BLaER1 (cell line): Measurements from ENCODE around the gene SMARCA2.

Source experiments
- H3K27ac ChIP-seq: shearing (Covaris generic); formaldehyde crosslinking; 2 replicates; pipeline ENCODE4 v1.8.1; 2022
- H3K27me3 ChIP-seq: shearing (Covaris generic); formaldehyde crosslinking; 2 replicates; pipeline ENCODE4 v1.8.1; 2022
- H3K36me3 ChIP-seq: shearing (Covaris generic); formaldehyde crosslinking; 2 replicates; pipeline ENCODE4 v1.8.1; 2022
- H3K4me1 ChIP-seq: shearing (Covaris generic); formaldehyde crosslinking; 2 replicates; pipeline ENCODE4 v1.8.1; 2022
- H3K4me2 ChIP-seq: shearing (Covaris generic); formaldehyde crosslinking; 2 replicates; pipeline ENCODE4 v1.8.1; 2022
- H3K4me3 ChIP-seq: shearing (Covaris generic); formaldehyde crosslinking; 2 replicates; pipeline ENCODE4 v1.8.1; 2022
- H3K9ac ChIP-seq: shearing (Covaris generic); formaldehyde crosslinking; 2 replicates; pipeline ENCODE4 v1.8.1; 2022
- H3K9me3 ChIP-seq: shearing (Covaris generic); formaldehyde crosslinking; 2 replicates; pipeline ENCODE4 v1.8.1; 2022
- H4K20me1 ChIP-seq: shearing (Covaris generic); formaldehyde crosslinking; 2 replicates; pipeline ENCODE4 v1.8.1; 2022
- Cebpa-rat ChIP-seq: shearing (Covaris generic); IDR thresholded peaks from 2 replicates; pipeline ENCODE4 v1.8.1; 2022

SMARCA2 gene

DNA sequence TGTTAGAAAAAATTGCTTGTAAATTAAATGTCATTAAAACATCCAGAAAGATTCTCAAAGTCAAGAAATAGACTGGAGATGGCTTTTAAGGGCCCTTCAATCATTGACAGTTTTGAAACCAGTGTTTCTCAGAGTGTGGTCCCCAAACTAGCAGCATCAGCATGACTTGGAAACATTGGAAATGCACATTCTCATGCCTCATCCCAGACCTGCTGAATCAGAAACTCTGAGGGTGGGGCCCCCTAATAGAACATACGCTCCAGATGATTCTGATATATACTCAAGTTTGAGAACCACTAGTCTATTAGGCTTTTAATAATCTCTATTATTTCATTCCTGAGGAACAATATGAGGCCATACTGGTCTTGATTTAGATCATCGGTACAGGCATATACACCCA, 181.6 kb downstream of the SMARCA2 start:
- TF ChIP-seq Cebpa-rat, result no peak
- Histone ChIP-seq H3K36me3 (peaks cover 85% of the 10 kb centered on the region), H3K4me3 (no peak overlapping the region), H3K27ac (no peak overlapping the region), H3K4me1 (peaks cover 6% of the 10 kb centered on the region; the same call in 1 of the 2 replicates), H4K20me1 (no peaks in the 10 kb centered on the region), H3K9me3 (peaks cover 33% of the 10 kb centered on the region), H3K4me2 (no peak overlapping the region), H3K27me3 (no peaks in the 10 kb centered on the region), H3K9ac (no peak overlapping the region)

DNA sequence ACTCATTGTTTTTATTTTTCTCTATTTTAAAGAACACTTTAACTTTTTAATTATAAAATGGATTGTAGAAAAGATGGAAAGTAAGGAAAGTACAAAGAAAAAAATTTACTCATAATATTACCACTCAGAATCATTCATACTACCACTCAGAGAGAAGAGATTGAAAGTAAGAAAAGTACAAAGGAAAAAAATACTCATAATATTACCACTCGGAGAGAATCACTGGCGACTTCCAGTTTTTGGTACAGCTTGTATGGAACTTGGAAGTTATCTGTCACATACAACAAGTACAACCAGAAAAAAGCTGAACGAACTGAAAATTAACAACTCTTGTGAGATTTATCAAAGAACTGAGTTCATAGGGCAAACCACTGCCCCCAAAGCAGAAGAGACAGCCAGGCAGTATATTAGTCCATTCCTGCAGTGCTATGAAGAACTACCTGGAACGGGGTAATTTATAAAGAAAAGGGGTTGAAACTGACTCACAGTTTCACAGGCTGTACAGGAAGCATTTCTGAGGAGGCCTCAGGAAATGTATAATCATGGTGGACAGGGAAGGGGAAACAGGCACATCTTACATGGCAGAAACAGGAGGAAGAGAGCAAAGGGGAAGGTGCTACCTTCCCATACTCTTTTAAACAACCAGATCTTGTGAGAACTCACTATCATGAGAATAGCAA, 183.9 kb downstream of the SMARCA2 start:
- Histone ChIP-seq H3K27me3 (no peaks in the 10 kb centered on the region), H3K4me1 (peaks cover 7% of the 10 kb centered on the region; the same call in 1 of the 2 replicates), H3K9ac (no peak overlapping the region), H3K36me3 (peaks cover 68% of the 10 kb centered on the region), H3K4me3 (no peak overlapping the region), H3K27ac (no peak overlapping the region), H3K4me2 (no peak overlapping the region), H3K9me3 (peaks cover 41% of the 10 kb centered on the region), H4K20me1 (no peaks in the 10 kb centered on the region)
- TF ChIP-seq Cebpa-rat, result no peak

DNA sequence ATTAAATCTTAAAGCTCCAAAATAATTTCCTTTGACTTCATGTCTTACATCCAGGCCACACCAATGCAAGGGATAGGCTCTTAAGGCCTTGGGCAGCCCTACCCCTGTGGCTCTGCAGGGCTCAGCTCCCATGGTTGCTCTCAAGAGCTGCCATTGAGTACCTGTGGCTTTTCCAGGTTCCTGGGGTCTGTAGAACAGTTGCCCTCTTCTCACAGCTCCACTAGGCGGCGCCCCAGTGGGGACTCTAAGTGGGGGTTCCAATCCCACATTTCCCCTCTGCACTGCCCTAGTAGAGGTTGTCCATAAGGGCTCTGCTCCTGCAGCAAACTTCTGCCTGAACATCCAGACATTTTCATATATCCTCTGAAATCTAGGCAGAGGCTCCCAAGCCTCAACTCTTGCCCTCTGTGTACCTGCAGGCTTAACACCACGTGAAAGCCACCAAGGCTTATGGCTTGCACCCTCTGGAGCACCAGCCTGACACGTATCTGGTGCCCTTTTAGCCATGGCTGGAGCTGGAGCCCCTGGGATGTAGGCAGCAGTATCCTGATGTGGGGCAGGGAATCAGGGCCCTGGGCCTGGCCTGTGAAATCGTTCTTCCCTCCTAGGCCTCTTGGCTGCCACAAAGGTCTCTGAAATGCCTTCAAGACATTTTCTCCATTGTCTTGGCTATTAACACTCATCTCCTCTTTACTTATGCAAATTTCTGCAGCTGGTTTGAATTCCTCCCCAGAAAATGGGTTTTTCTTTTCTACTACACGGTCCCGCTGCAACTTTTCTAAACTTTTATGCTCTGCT, 185.1 kb downstream of the SMARCA2 start:
- Histone ChIP-seq H3K9ac (no peak overlapping the region), H3K9me3 (peaks cover 41% of the 10 kb centered on the region)

DNA sequence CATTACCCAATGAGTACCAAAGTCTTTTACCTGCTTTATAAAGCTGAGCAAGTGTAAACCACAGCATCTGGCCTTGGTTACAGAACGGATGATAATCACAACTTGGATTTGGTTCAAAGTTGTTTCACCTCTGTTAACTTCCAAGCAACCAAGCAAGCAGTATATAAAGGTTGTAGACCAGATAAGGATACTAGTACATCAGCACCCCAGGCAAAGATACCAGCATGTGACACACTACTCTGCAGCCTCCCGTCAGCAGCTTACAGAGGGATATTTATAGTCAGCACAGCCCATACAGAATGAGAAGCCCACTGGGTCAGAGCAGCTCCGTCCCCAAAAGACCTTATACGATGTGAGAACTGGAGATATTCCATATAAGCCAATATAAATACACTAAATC, 193.3 kb downstream of the SMARCA2 start:
- Histone ChIP-seq H3K27ac (no peak overlapping the region), H4K20me1 (no peaks in the 10 kb centered on the region), H3K36me3 (no peaks in the 10 kb centered on the region), H3K27me3 (no peaks in the 10 kb centered on the region), H3K9me3 (no peaks in the 10 kb centered on the region), H3K4me3 (no peak overlapping the region), H3K4me2 (no peak overlapping the region), H3K4me1 (0 out of 2 replicates have a peak, but pooled peaks cover 8% of the 10 kb centered on the region), H3K9ac (no peak overlapping the region)
- no peak for TF ChIP-seq Cebpa-rat

More for the DNA sequence above, 185.1 kb downstream of the SMARCA2 start:
- Histone ChIP-seq H3K4me2 (no peak overlapping the region), H3K4me1 (peaks cover 7% of the 10 kb centered on the region; the same call in 1 of the 2 replicates), H3K27ac (no peak overlapping the region), H3K4me3 (0 out of 2 replicates have a peak overlapping the region, but pooled peaks have one; percentile 23), H3K36me3 (peaks cover 57% of the 10 kb centered on the region), H3K27me3 (no peaks in the 10 kb centered on the region), H4K20me1 (no peaks in the 10 kb centered on the region)
- TF ChIP-seq Cebpa-rat, result no peak

DNA sequence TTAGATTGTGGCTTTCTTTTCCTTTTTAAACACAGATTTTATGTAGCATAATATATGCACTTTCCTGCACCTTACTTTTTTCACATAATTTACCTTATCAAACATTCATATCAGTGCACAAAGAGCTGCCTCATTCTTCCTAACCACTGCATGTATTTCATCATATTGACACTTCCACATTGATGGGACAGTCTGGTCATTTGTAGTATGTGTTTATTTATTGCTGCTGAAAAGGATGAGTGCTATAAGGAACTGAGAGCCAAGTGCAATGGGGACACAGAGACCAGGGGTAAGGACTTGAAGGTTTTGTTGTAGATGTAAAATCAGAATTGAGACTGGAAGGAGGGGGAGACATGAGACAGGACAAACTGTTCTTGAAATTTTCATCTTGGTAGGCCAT, 193.8 kb downstream of the SMARCA2 start:
- H3K27ac ChIP-seq, result no peak overlapping the region
- no peak for TF ChIP-seq Cebpa-rat
- H4K20me1 ChIP-seq, result no peaks in the 10 kb centered on the region
- no peak overlapping the region for H3K4me3 ChIP-seq
- H3K27me3 ChIP-seq, result no peaks in the 10 kb centered on the region
- 0 out of 2 replicates have a peak, but pooled peaks cover 8% of the 10 kb centered on the region for H3K4me1 ChIP-seq
- H3K9me3 ChIP-seq, result no peaks in the 10 kb centered on the region
- no peak overlapping the region for H3K4me2 ChIP-seq
- no peaks in the 10 kb centered on the region for H3K36me3 ChIP-seq
- H3K9ac ChIP-seq, result no peak overlapping the region

DNA sequence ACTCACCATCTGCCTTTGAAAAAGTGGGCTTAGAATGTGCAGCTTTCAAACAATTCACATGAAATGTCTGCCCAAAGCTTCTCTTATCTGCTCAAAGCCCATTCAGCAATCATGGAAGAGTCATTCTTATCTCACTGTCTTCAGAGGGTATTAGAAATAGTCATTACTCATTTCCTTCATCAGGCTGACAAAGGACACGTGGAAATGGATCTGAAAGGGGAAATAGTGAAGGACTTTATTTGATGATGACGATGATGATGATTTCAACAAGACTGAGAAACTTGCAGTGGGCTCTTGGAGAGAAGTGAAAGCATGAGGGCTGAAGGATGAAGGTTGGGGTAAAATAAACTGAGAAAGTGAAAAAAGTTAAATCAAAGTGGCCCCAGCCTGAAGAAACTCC, 194.3 kb downstream of the SMARCA2 start:
- H3K36me3 ChIP-seq, result no peaks in the 10 kb centered on the region
- no peak overlapping the region for H3K27ac ChIP-seq
- H3K27me3 ChIP-seq, result no peaks in the 10 kb centered on the region
- no peaks in the 10 kb centered on the region for H4K20me1 ChIP-seq
- H3K4me3 ChIP-seq, result no peak overlapping the region
- H3K9me3 ChIP-seq, result no peaks in the 10 kb centered on the region
- H3K4me1 ChIP-seq, result 0 out of 2 replicates have a peak, but pooled peaks cover 8% of the 10 kb centered on the region
- H3K9ac ChIP-seq, result no peak overlapping the region
- no peak overlapping the region for H3K4me2 ChIP-seq
- TF ChIP-seq Cebpa-rat, result no peak

DNA sequence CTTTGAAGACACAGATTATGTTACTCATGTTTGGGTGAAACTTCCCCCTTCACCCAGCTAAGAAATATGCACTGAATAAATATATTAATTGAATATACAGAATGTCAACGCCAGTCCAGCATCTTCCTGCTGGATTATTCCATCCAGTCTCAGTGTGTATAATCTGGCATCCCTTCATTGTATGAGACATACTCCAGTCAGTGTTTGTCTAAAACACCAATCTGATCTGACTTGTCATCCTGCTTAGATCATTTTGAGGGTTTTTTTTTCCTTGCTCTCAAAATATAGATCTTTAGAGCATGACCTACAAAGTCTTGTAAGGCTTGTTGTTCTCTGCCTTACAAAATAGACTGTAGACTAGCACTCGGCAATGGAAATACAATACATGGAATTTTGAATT, 195.1 kb downstream of the SMARCA2 start:
- no peaks in the 10 kb centered on the region for H3K27me3 ChIP-seq
- 0 out of 2 replicates have a peak, but pooled peaks cover 8% of the 10 kb centered on the region for H3K4me1 ChIP-seq
- no peaks in the 10 kb centered on the region for H3K9me3 ChIP-seq
- H3K4me3 ChIP-seq, result no peak overlapping the region
- H4K20me1 ChIP-seq, result no peaks in the 10 kb centered on the region
- H3K36me3 ChIP-seq, result no peaks in the 10 kb centered on the region
- no peak overlapping the region for H3K4me2 ChIP-seq
- H3K9ac ChIP-seq, result no peak overlapping the region
- no peak overlapping the region for H3K27ac ChIP-seq
- no peak for TF ChIP-seq Cebpa-rat

DNA sequence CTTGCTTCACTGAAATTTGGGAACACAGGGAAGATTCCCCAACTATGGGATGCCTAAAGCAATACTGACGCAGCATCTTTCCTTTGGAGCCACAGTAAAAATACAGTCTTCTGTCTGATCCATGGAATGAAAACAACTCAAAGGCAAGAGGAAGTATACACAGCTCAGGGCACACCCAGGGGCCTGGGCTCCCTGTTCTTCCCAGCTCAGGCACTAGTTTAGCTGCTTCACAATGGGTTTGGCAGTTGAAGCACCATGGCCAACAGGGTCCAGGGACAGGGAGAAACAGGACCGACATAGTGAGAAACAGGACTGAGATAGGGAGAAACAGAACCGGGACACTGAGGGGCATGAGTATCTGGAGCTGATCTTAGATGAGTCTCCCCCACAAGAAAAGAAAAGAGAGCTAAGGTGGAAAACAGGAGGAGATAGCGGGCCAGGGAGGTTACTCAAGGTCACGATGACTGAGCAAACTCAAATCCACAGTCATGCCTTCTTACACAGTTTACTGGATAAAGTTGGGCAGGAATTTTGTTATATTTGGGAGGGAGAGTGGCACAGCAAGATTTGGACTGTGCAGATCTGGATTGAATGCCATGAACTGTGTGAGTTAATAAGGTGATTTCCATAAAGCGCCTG, 198.8 kb downstream of the SMARCA2 start:
- no peak for TF ChIP-seq Cebpa-rat
- Histone ChIP-seq H3K4me3 (no peak overlapping the region), H3K9ac (no peak overlapping the region), H3K9me3 (no peaks in the 10 kb centered on the region), H3K36me3 (no peaks in the 10 kb centered on the region; the same call in 1 of the 2 replicates), H3K27ac (no peak overlapping the region), H3K4me1 (0 out of 2 replicates have a peak, but pooled peaks cover 8% of the 10 kb centered on the region), H4K20me1 (no peaks in the 10 kb centered on the region), H3K4me2 (no peak overlapping the region), H3K27me3 (no peaks in the 10 kb centered on the region)

DNA sequence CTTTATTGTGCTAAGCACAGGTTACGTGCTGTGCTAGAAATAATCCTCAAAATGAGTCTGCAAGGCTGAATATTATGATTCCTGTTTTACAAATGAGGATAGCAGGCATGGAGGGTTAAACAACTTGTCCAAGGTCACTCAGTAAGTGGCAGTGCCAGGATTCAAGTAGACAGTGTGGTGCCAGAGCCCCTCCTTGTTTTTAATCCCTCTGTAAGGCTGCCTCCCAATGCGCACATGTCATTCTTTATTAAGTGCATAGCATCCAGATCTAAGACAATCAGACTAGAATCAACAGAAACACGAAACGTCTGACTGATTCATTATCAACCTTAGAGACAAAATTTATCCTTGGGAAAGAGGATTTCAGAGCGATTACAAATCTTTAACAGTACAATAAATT, 199.6 kb downstream of the SMARCA2 start:
- H3K4me2 ChIP-seq, result no peak overlapping the region
- no peaks in the 10 kb centered on the region for H3K27me3 ChIP-seq
- no peak overlapping the region for H3K9ac ChIP-seq
- no peaks in the 10 kb centered on the region for H3K9me3 ChIP-seq
- 0 out of 2 replicates have a peak, but pooled peaks cover 3% of the 10 kb centered on the region for H3K4me1 ChIP-seq
- H4K20me1 ChIP-seq, result no peaks in the 10 kb centered on the region
- H3K27ac ChIP-seq, result no peak overlapping the region
- H3K36me3 ChIP-seq, result no peaks in the 10 kb centered on the region; the same call in 1 of the 2 replicates
- no peak overlapping the region for H3K4me3 ChIP-seq
- TF ChIP-seq Cebpa-rat, result no peak
